Measurements from ENCODE around the gene TPSG1.

DNA sequence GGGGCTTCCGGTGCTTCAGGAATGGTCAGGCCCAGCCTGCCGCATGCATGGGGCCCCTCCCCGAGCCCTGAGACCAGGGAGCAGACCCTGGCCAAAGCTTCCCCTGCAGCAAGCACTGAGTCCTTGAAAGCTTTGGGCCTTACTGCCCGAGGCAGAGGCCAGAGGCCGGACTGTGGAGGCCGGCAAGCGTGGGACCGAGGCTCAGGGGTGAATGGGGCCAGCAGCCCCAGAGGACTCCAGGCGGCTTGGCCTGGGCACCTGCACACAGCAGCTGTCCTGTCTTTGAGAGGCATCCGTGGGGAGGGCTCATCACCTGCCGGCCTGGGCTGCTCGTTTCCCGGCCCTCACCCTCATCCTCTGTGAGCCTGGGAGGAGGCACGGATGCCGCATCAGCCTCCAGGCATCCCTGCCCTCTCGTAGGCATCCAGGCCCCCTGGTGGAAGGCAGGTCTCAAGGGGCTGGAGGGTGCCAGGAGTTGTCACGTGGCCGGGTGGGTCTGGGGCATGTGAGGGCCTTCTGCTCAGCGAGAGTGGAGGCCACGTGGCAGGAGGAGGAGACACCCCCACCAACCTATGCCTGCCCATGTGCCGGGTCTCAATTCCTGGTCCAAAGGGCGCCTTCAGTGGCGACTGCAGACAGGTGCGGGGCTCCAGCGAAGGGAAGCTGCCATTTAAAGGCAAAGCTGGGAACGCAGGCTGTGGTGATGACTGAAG is 40.8 kb downstream of the TPSG1 start:
- TF ChIP-seq, protein P1, sequence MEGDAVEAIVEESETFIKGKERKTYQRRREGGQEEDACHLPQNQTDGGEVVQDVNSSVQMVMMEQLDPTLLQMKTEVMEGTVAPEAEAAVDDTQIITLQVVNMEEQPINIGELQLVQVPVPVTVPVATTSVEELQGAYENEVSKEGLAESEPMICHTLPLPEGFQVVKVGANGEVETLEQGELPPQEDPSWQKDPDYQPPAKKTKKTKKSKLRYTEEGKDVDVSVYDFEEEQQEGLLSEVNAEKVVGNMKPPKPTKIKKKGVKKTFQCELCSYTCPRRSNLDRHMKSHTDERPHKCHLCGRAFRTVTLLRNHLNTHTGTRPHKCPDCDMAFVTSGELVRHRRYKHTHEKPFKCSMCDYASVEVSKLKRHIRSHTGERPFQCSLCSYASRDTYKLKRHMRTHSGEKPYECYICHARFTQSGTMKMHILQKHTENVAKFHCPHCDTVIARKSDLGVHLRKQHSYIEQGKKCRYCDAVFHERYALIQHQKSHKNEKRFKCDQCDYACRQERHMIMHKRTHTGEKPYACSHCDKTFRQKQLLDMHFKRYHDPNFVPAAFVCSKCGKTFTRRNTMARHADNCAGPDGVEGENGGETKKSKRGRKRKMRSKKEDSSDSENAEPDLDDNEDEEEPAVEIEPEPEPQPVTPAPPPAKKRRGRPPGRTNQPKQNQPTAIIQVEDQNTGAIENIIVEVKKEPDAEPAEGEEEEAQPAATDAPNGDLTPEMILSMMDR (conservative IDR thresholded peaks at IDR 0.05; ENCODE audit: low read length): no peak
- TF ChIP-seq EZH2phosphoT487 (IDR thresholded peaks at IDR 0.05; ENCODE audit: borderline replicate concordance): no peak

Measured in Loucy (cell line).